ENCODE data around the gene PTRHD1.

DNA sequence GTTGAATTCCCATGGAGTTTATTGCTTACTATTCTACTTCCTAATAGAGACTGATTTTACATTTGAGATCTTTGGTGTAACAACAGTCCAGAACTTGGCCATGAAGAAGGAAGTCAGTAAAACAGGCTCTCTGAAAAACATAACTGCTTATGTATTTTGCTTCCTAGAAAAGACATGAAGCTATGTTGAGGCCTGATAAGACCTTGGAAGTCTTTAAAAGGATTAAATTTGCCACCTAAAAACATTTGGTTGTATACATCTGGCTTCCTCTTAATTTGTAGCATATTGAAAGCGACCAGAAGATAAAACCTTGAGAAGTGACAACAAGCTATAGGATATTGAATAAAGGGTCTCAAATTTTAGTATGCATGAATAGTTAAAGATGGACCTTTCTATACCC lies 36.4 kb downstream of the PTRHD1 start:
- TF ChIP-seq, protein P1, sequence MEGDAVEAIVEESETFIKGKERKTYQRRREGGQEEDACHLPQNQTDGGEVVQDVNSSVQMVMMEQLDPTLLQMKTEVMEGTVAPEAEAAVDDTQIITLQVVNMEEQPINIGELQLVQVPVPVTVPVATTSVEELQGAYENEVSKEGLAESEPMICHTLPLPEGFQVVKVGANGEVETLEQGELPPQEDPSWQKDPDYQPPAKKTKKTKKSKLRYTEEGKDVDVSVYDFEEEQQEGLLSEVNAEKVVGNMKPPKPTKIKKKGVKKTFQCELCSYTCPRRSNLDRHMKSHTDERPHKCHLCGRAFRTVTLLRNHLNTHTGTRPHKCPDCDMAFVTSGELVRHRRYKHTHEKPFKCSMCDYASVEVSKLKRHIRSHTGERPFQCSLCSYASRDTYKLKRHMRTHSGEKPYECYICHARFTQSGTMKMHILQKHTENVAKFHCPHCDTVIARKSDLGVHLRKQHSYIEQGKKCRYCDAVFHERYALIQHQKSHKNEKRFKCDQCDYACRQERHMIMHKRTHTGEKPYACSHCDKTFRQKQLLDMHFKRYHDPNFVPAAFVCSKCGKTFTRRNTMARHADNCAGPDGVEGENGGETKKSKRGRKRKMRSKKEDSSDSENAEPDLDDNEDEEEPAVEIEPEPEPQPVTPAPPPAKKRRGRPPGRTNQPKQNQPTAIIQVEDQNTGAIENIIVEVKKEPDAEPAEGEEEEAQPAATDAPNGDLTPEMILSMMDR (IDR thresholded peaks at IDR 0.05), result no peak
- no peak for TF ChIP-seq POLR2A (IDR thresholded peaks at IDR 0.05)

All from esophagus squamous epithelium (tissue), 4 donors.